ENCODE results near the gene SMURF1.

DNA sequence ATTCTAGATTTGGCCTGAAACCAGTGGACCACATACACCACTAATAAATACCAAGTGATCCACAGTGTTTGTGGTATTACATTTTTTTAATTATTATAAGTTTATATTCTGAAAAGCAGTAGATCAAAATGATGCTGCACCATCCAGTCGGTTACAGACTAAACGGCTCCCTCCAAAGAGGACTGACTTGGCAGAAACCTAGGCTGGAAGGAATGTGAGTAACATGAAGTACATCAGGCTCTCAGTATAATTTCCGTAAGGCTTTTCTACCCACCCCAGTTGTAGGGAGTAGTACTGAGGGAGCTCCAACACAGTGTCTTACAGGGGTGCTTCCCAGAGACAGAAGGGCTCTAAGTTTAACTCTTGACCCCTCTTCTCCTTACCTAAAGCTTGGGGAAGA, 146.1 kb downstream of the SMURF1 start:
- TF ChIP-seq, protein P1, sequence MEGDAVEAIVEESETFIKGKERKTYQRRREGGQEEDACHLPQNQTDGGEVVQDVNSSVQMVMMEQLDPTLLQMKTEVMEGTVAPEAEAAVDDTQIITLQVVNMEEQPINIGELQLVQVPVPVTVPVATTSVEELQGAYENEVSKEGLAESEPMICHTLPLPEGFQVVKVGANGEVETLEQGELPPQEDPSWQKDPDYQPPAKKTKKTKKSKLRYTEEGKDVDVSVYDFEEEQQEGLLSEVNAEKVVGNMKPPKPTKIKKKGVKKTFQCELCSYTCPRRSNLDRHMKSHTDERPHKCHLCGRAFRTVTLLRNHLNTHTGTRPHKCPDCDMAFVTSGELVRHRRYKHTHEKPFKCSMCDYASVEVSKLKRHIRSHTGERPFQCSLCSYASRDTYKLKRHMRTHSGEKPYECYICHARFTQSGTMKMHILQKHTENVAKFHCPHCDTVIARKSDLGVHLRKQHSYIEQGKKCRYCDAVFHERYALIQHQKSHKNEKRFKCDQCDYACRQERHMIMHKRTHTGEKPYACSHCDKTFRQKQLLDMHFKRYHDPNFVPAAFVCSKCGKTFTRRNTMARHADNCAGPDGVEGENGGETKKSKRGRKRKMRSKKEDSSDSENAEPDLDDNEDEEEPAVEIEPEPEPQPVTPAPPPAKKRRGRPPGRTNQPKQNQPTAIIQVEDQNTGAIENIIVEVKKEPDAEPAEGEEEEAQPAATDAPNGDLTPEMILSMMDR (IDR thresholded peaks at IDR 0.05; ENCODE audit: low read length), result no peak
- TF ChIP-seq EZH2 (IDR thresholded peaks at IDR 0.05; ENCODE audit: borderline replicate concordance, low read length), result no peak
